OCI-LY7 (cell line): ENCODE measurements around the gene AKT3. TPM values are rescaled to one million over a fixed set of nuclear protein-coding genes. Genes with fewer than 3 reads are reported as not detected.

Experiments used
- BruUV-seq: library from RNA; stranded (reverse); fragments of 400-500 nt; replicated peaks from 2 replicates; lab custom pipeline; 2021; lab: Mats Ljungman, UMichigan
- CTCF ChIA-PET: fragments of 300-600 bp; sonication (Branson Sonifier 250); formaldehyde crosslinking; loops from one replicate; lab custom pipeline; 2022; ENCODE audit warnings: antibody characterized with exemption; ENCODE audit not compliant: unreplicated experiment; lab: Charles Lee
- POLR2A ChIA-PET: fragments of 300-600 bp; sonication (Branson Sonifier 250); formaldehyde crosslinking; loops from one replicate; lab custom pipeline; 2022; ENCODE audit warnings: antibody characterized with exemption; lab: Charles Lee
- DNase-seq: peaks from one replicate; pipeline ENCODE4 v3.0.0-alpha.2; 2015; ENCODE audit warnings: low spot score
- H2AFZ ChIP-seq: fragments of 200-600 bp; sonication (generic), shearing (Covaris generic); 2 replicates; pipeline ENCODE4 v1.6.1; 2014; ENCODE audit warnings: mild to moderate bottlenecking, antibody characterized with exemption, low read length, moderate library complexity
- H3K27ac ChIP-seq: fragments of 200-600 bp; sonication (generic); 2 replicates; pipeline ENCODE4 v1.5.1; 2014; ENCODE audit warnings: mixed run types, low read depth, mild to moderate bottlenecking, moderate library complexity, low read length, inconsistent platforms; ENCODE audit not compliant: poor library complexity, severe bottlenecking
- H3K36me3 ChIP-seq: fragments of 200-600 bp; sonication (generic); 2 replicates; pipeline ENCODE4 v1.6.1; 2014; ENCODE audit warnings: mild to moderate bottlenecking, antibody characterized with exemption, low read length, moderate library complexity, mixed read lengths; ENCODE audit not compliant: insufficient read depth
- H3K4me1 ChIP-seq: fragments of 200-600 bp; sonication (generic); 2 replicates; pipeline ENCODE4 v1.5.1; 2014; ENCODE audit warnings: mild to moderate bottlenecking, low read length; ENCODE audit not compliant: insufficient read depth, poor library complexity, severe bottlenecking
- H3K4me2 ChIP-seq: fragments of 200-600 bp; sonication (generic); 2 replicates; pipeline ENCODE4 v1.6.1; 2014; ENCODE audit warnings: mild to moderate bottlenecking, low read length
- H3K4me3 ChIP-seq: fragments of 200-600 bp; sonication (generic); 2 replicates; pipeline ENCODE4 v1.5.1; 2014; ENCODE audit warnings: mild to moderate bottlenecking, low read depth, low read length; ENCODE audit not compliant: poor library complexity, severe bottlenecking
- H3K79me2 ChIP-seq: fragments of 200-600 bp; sonication (generic); 2 replicates; pipeline ENCODE4 v1.6.1; 2016; ENCODE audit warnings: low read depth, mild to moderate bottlenecking, low read length, moderate library complexity, mixed read lengths; ENCODE audit not compliant: insufficient read depth
- H3K9me2 ChIP-seq: fragments of 200-600 bp; sonication (generic); 2 replicates; pipeline ENCODE4 v1.6.1; 2016; ENCODE audit warnings: mild to moderate bottlenecking, low read length, mixed read lengths; ENCODE audit not compliant: insufficient read depth
- H3K9me3 ChIP-seq: fragments of 200-600 bp; sonication (generic); 2 replicates; pipeline ENCODE4 v1.6.1; 2014; ENCODE audit warnings: mild to moderate bottlenecking, mixed run types, low read length, mixed read lengths
- H4K20me1 ChIP-seq: fragments of 200-600 bp; sonication (generic); 2 replicates; pipeline ENCODE4 v1.6.1; 2014; ENCODE audit warnings: mild to moderate bottlenecking, antibody characterized with exemption, low read length, moderate library complexity, mixed read lengths; ENCODE audit not compliant: insufficient read depth
- EZH2phosphoT487 ChIP-seq: fragments of 200-600 bp; sonication (generic); IDR thresholded peaks from 2 replicates; pipeline ENCODE4 v1.6.1; 2018; ENCODE audit warnings: low read depth, borderline replicate concordance, mild to moderate bottlenecking, mixed run types, antibody characterized with exemption, low read length, moderate library complexity, mixed read lengths
- intact Hi-C: fragments of 100-400 bp; cut with micrococcal nuclease; formaldehyde crosslinking; loops from one replicate; pipeline ENCODE4 v1.10.0; 2022; ENCODE audit not compliant: unreplicated experiment
- total RNA-seq, 2 experiments: library from RNA; depleted of rRNA in 1 of 2; stranded (reverse); fragments of >200 nt in 1 of 2; shearing (Covaris generic) in 1 of 2; gene quantifications; 2 replicates each; pipeline ENCODE4 v1.2.3, GENCODE V29; 2014 to 2022
- TF ChIP-seq, protein P1 (sequence below): fragments of 200-600 bp; sonication (generic); conservative IDR thresholded peaks from 2 replicates; pipeline ENCODE4 v1.5.1; 2014; ENCODE audit warnings: mild to moderate bottlenecking, antibody characterized with exemption, low read length, moderate library complexity, mixed read lengths

Gene AKT3
- total RNA-seq, 2 experiments from 2014 or later, result 0.29 TPM; not detected in 1

DNA sequence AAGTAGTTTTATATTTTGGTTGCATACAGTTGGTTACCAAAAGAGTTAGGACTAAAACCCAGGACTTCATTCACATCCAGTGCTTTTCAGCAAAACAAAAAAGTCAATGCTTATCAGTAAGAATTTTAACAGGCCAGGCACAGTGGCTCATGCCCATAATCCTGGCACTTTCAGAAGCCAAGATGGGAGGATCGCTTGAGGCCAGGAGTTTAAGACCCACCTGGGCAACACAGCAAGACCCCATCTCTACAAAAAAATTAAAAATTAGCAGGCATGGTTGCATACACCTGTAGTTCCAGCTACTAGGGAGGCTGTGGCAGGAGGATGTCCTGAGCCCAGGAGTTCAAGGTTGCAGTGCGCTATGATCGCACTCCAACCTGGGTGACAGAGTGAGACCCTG lies 47.3 kb downstream of the AKT3 start:
- no peaks in the 10 kb centered on the region for H3K9me2 ChIP-seq
- H2AFZ ChIP-seq, result no peak overlapping the region
- H3K9me3 ChIP-seq, result no peaks in the 10 kb centered on the region
- BruUV-seq, result no TSS peak
- ChIA-PET CTCF (no interaction called here), POLR2A (no interaction called here)
- intact Hi-C loops, result no loop called here
- H3K4me3 ChIP-seq, result no peak overlapping the region
- no peak overlapping the region for H3K4me2 ChIP-seq
- H3K36me3 ChIP-seq, result no peaks in the 10 kb centered on the region
- H3K4me1 ChIP-seq, result no peaks in the 10 kb centered on the region
- no peak for DNase-seq
- no peak for TF ChIP-seq EZH2phosphoT487
- TF ChIP-seq, protein P1, sequence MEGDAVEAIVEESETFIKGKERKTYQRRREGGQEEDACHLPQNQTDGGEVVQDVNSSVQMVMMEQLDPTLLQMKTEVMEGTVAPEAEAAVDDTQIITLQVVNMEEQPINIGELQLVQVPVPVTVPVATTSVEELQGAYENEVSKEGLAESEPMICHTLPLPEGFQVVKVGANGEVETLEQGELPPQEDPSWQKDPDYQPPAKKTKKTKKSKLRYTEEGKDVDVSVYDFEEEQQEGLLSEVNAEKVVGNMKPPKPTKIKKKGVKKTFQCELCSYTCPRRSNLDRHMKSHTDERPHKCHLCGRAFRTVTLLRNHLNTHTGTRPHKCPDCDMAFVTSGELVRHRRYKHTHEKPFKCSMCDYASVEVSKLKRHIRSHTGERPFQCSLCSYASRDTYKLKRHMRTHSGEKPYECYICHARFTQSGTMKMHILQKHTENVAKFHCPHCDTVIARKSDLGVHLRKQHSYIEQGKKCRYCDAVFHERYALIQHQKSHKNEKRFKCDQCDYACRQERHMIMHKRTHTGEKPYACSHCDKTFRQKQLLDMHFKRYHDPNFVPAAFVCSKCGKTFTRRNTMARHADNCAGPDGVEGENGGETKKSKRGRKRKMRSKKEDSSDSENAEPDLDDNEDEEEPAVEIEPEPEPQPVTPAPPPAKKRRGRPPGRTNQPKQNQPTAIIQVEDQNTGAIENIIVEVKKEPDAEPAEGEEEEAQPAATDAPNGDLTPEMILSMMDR, result no peak
- H3K79me2 ChIP-seq, result no peaks in the 10 kb centered on the region
- H3K27ac ChIP-seq, result no peak overlapping the region
- no peaks in the 10 kb centered on the region for H4K20me1 ChIP-seq

DNA sequence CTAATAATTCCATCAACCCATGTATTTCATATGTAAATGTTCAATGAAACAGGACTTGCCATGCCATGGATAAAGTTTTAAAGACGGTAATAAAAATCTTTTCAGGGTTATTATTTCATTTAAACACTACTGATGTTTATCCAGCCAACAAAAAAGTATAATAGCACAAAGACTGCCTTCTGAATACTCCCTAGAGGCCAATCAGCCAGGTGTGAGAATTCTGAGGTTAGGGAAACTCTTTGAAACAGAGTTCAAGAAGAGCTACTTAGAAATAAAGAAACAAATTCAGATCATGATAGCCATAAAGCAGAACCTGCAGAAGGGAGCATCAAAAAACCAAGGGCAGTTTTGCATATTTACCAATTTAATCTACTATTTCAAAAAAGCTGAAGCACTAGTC lies 48.7 kb downstream of the AKT3 start:
- TF ChIP-seq, protein P1, result no peak
- no peak for TF ChIP-seq EZH2phosphoT487
- H3K27ac ChIP-seq, result no peak overlapping the region
- H3K4me3 ChIP-seq, result no peak overlapping the region
- H2AFZ ChIP-seq, result no peak overlapping the region
- H3K9me2 ChIP-seq, result no peaks in the 10 kb centered on the region
- POLR2A ChIA-PET, result interaction anchor here (0.6 kb wide), 1 partner anchor 1283 kb away, joined by 5 read pairs; no protein-coding TSS in a partner anchor
- H3K9me3 ChIP-seq, result no peaks in the 10 kb centered on the region
- no peaks in the 10 kb centered on the region for H3K36me3 ChIP-seq
- intact Hi-C loops, result no loop called here
- no peak for DNase-seq
- no peaks in the 10 kb centered on the region for H3K79me2 ChIP-seq
- CTCF ChIA-PET, result no interaction called here
- no peaks in the 10 kb centered on the region for H3K4me1 ChIP-seq
- H3K4me2 ChIP-seq, result no peak overlapping the region
- no TSS peak for BruUV-seq
- H4K20me1 ChIP-seq, result no peaks in the 10 kb centered on the region

DNA sequence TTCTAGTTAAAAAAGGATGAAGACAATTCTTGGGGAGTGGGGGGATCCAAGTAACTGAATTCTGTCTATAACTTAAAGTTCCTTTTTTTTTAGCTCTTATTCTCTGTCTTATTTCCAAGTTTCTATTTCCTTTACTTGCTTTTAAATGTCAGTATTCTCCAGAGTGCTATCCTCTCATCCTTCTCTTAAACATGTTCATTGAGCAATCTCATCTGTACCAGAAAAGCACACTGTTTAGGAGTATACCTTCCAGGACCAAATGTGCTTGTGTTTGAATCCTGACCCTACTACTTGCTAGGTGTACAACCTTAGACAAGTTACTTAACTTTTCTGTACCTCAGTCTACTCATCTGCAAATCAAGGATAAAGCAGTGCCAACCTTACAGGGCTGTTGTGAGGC lies 50.1 kb downstream of the AKT3 start:
- Histone ChIP-seq H3K4me2 (no peak overlapping the region), H3K4me1 (no peaks in the 10 kb centered on the region), H2AFZ (no peak overlapping the region), H3K9me2 (no peaks in the 10 kb centered on the region), H3K9me3 (no peaks in the 10 kb centered on the region), H3K4me3 (no peak overlapping the region), H4K20me1 (no peaks in the 10 kb centered on the region), H3K27ac (no peak overlapping the region), H3K36me3 (no peaks in the 10 kb centered on the region), H3K79me2 (no peaks in the 10 kb centered on the region)
- CTCF ChIA-PET, result no interaction called here
- TF ChIP-seq, protein P1, result no peak
- TF ChIP-seq EZH2phosphoT487, result no peak
- BruUV-seq, result no TSS peak
- intact Hi-C loops, result no loop called here
- DNase-seq, result no peak
- POLR2A ChIA-PET, result no interaction called here
